Panc1 (cell line): ENCODE results near the gene GP2.

Source experiments
- POLR2AphosphoS5 ChIP-seq: IDR thresholded peaks from 2 replicates; pipeline ENCODE4 v1.6.1; 2012; ENCODE audit warnings: mild to moderate bottlenecking, low read depth, low read length, moderate library complexity
- TF ChIP-seq, protein P1 (sequence below): fragments of 450-650 bp; IDR thresholded peaks from 2 replicates; pipeline ENCODE4 v1.5.1; 2017; ENCODE audit warnings: mild to moderate bottlenecking

DNA sequence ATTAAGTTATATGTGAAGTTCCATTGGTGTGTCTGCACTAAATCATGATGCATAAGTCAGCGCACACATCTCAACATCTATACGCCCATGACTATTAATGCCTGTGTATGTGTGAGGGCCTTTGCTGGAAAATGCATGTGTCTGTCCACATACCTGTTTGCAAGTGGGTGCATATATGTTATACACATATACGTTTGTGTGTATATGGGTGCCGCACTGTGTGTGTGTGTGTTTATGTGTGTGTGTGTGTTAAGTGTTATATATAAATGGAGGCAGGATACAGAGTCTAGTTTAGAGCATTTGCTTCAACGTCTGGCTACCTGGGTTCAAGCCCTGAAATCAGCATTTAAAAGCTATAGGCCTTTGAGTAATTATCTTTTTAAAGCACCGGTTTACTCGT, 19.5 kb downstream of the GP2 start:
- TF ChIP-seq, protein P1, sequence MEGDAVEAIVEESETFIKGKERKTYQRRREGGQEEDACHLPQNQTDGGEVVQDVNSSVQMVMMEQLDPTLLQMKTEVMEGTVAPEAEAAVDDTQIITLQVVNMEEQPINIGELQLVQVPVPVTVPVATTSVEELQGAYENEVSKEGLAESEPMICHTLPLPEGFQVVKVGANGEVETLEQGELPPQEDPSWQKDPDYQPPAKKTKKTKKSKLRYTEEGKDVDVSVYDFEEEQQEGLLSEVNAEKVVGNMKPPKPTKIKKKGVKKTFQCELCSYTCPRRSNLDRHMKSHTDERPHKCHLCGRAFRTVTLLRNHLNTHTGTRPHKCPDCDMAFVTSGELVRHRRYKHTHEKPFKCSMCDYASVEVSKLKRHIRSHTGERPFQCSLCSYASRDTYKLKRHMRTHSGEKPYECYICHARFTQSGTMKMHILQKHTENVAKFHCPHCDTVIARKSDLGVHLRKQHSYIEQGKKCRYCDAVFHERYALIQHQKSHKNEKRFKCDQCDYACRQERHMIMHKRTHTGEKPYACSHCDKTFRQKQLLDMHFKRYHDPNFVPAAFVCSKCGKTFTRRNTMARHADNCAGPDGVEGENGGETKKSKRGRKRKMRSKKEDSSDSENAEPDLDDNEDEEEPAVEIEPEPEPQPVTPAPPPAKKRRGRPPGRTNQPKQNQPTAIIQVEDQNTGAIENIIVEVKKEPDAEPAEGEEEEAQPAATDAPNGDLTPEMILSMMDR = no peak
- no peak for TF ChIP-seq POLR2AphosphoS5
